ENCODE results near the gene STIM2. TPM values are rescaled to one million over a fixed set of nuclear protein-coding genes. Genes with fewer than 3 reads are reported as not detected.

STIM2 gene
- total RNA-seq, 1 donor from 2014 or later, result 18.4 TPM

GRCh38 chr4:27005905-27006590, 145.4 kb downstream of the STIM2 start:
- no peaks in the 10 kb centered on the region for H3K36me3 Mint-ChIP-seq (ENCODE audit: low read depth, unreplicated experiment)
- H3K4me3 Mint-ChIP-seq (ENCODE audit: unreplicated experiment), result no peak overlapping the region
- H3K4me3 ChIP-seq (ENCODE audit: insufficient read depth, low read depth, low read length), result peak overlapping the region; percentile 12
- H3K4me2 ChIP-seq (ENCODE audit: low read length), result peak overlapping the region; percentile 58
- no peak for FAIRE-seq
- H3K9ac ChIP-seq (ENCODE audit: low read length), result peak overlapping the region; percentile 32
- no peaks in the 10 kb centered on the region for H3K9me3 Mint-ChIP-seq (ENCODE audit: unreplicated experiment)
- peak; percentile 28 for DNase-seq (ENCODE audit: low read depth)
- H3K27ac Mint-ChIP-seq (ENCODE audit: unreplicated experiment), result no peak overlapping the region
- no peaks in the 10 kb centered on the region for H4K20me1 ChIP-seq (ENCODE audit: insufficient read depth, low read length)
- H3K4me1 ChIP-seq (ENCODE audit: insufficient read depth, low read length), result peaks cover 39% of the 10 kb centered on the region
- H2AFZ ChIP-seq (ENCODE audit: low read depth, low read length), result no peak overlapping the region
- no peaks in the 10 kb centered on the region for H3K9me3 ChIP-seq (ENCODE audit: insufficient read depth, low read depth, low read length)
- H3K79me2 ChIP-seq (ENCODE audit: insufficient read depth, low read length), result no peaks in the 10 kb centered on the region
- H3K27ac ChIP-seq (ENCODE audit: low read depth, low read length), result peak overlapping the region; percentile 77
- no peaks in the 10 kb centered on the region for H3K36me3 ChIP-seq (ENCODE audit: insufficient read depth, low read length)
- no peaks in the 10 kb centered on the region for H3K4me1 Mint-ChIP-seq (ENCODE audit: low read depth, unreplicated experiment)
- H3K27me3 ChIP-seq (ENCODE audit: insufficient read depth, low read length), result no peaks in the 10 kb centered on the region
- H3K27me3 Mint-ChIP-seq (ENCODE audit: low read depth, unreplicated experiment), result no peaks in the 10 kb centered on the region
- TF ChIP-seq EZH2 (IDR thresholded peaks at IDR 0.05; ENCODE audit: insufficient read depth, low read length), result no peak
- TF ChIP-seq, protein P1, sequence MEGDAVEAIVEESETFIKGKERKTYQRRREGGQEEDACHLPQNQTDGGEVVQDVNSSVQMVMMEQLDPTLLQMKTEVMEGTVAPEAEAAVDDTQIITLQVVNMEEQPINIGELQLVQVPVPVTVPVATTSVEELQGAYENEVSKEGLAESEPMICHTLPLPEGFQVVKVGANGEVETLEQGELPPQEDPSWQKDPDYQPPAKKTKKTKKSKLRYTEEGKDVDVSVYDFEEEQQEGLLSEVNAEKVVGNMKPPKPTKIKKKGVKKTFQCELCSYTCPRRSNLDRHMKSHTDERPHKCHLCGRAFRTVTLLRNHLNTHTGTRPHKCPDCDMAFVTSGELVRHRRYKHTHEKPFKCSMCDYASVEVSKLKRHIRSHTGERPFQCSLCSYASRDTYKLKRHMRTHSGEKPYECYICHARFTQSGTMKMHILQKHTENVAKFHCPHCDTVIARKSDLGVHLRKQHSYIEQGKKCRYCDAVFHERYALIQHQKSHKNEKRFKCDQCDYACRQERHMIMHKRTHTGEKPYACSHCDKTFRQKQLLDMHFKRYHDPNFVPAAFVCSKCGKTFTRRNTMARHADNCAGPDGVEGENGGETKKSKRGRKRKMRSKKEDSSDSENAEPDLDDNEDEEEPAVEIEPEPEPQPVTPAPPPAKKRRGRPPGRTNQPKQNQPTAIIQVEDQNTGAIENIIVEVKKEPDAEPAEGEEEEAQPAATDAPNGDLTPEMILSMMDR (IDR thresholded peaks at IDR 0.05; ENCODE audit: insufficient read depth, low read depth, low read length), result no peak

DNA sequence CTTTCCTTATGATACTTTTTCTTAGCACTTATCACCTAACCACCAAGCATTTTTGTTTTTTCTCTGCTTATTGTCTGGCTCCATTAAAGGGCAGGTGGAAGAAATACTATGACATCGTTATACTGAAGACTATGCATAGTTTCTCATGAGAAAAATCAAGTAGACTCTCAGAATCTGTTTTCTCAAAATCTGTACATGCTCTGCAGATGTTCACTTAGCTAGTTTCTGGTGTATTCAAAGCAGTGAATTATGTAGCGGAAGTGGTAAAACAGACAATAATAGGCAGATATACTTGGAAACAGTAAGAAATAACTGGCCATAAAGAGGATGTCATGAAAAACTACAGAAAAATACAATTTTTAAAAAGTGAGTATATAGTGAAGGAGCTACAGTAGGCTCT, 146.0 kb downstream of the STIM2 start:
- FAIRE-seq, result no peak
- Histone ChIP-seq H3K4me1 (ENCODE audit: insufficient read depth, low read length) (peaks cover 39% of the 10 kb centered on the region), H3K27ac (ENCODE audit: low read depth, low read length) (peak overlapping the region; percentile 77), H3K9me3 (ENCODE audit: insufficient read depth, low read depth, low read length) (no peaks in the 10 kb centered on the region), H3K36me3 (ENCODE audit: insufficient read depth, low read length) (no peaks in the 10 kb centered on the region), H3K4me2 (ENCODE audit: low read length) (peak overlapping the region; percentile 58), H2AFZ (ENCODE audit: low read depth, low read length) (no peak overlapping the region), H4K20me1 (ENCODE audit: insufficient read depth, low read length) (no peaks in the 10 kb centered on the region), H3K4me3 (ENCODE audit: insufficient read depth, low read depth, low read length) (no peak overlapping the region), H3K9ac (ENCODE audit: low read length) (no peak overlapping the region), H3K79me2 (ENCODE audit: insufficient read depth, low read length) (no peaks in the 10 kb centered on the region), H3K27me3 (ENCODE audit: insufficient read depth, low read length) (no peaks in the 10 kb centered on the region)
- TF ChIP-seq EZH2 (IDR thresholded peaks at IDR 0.05; ENCODE audit: insufficient read depth, low read length), result no peak
- TF ChIP-seq, protein P1 (IDR thresholded peaks at IDR 0.05; ENCODE audit: insufficient read depth, low read depth, low read length), result no peak
- Mint-ChIP-seq H3K27ac (ENCODE audit: unreplicated experiment) (no peak overlapping the region), H3K4me1 (ENCODE audit: low read depth, unreplicated experiment) (no peaks in the 10 kb centered on the region), H3K9me3 (ENCODE audit: unreplicated experiment) (no peaks in the 10 kb centered on the region), H3K4me3 (ENCODE audit: unreplicated experiment) (no peak overlapping the region), H3K36me3 (ENCODE audit: low read depth, unreplicated experiment) (no peaks in the 10 kb centered on the region), H3K27me3 (ENCODE audit: low read depth, unreplicated experiment) (no peaks in the 10 kb centered on the region)
- no peak for DNase-seq (ENCODE audit: low read depth)

DNA sequence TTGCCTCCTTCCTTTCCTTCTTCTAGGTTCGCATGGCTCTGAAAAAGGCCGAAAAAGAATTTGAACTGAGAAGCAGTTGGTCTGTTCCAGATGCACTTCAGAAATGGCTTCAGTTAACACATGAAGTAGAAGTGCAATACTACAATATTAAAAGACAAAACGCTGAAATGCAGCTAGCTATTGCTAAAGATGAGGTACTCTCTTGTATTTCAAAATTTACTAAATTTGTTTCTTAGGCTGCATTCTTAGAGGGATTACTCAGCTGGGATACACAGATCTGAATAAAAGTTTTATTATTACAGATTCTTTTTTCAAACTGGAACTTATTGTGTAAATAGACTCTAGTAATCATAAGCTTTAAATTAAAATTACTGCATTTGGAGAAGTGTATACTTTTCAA, 146.9 kb downstream of the STIM2 start:
- Mint-ChIP-seq H3K4me1 (ENCODE audit: low read depth, unreplicated experiment) (no peaks in the 10 kb centered on the region), H3K4me3 (ENCODE audit: unreplicated experiment) (no peak overlapping the region), H3K9me3 (ENCODE audit: unreplicated experiment) (no peaks in the 10 kb centered on the region), H3K36me3 (ENCODE audit: low read depth, unreplicated experiment) (no peaks in the 10 kb centered on the region), H3K27me3 (ENCODE audit: low read depth, unreplicated experiment) (no peaks in the 10 kb centered on the region), H3K27ac (ENCODE audit: unreplicated experiment) (no peak overlapping the region)
- Histone ChIP-seq H2AFZ (ENCODE audit: low read depth, low read length) (no peak overlapping the region), H3K9me3 (ENCODE audit: insufficient read depth, low read depth, low read length) (no peaks in the 10 kb centered on the region), H3K36me3 (ENCODE audit: insufficient read depth, low read length) (no peaks in the 10 kb centered on the region), H3K9ac (ENCODE audit: low read length) (no peak overlapping the region), H3K4me3 (ENCODE audit: insufficient read depth, low read depth, low read length) (no peak overlapping the region), H3K79me2 (ENCODE audit: insufficient read depth, low read length) (no peaks in the 10 kb centered on the region), H3K4me2 (ENCODE audit: low read length) (no peak overlapping the region), H3K4me1 (ENCODE audit: insufficient read depth, low read length) (peaks cover 39% of the 10 kb centered on the region), H3K27me3 (ENCODE audit: insufficient read depth, low read length) (no peaks in the 10 kb centered on the region), H4K20me1 (ENCODE audit: insufficient read depth, low read length) (no peaks in the 10 kb centered on the region), H3K27ac (ENCODE audit: low read depth, low read length) (no peak overlapping the region)
- no peak for DNase-seq (ENCODE audit: low read depth)
- no peak for FAIRE-seq
- TF ChIP-seq EZH2 (IDR thresholded peaks at IDR 0.05; ENCODE audit: insufficient read depth, low read length), result no peak
- TF ChIP-seq, protein P1 (IDR thresholded peaks at IDR 0.05; ENCODE audit: insufficient read depth, low read depth, low read length), result no peak

Data from astrocyte (in vitro differentiated cells and primary cell).